Activated CD8-positive, alpha-beta memory T cell treated with anti-CD3 and anti-CD28 coated beads for 48 hours (primary cell): ENCODE results near the gene PPP6R2.

Experiments used
- DNase-seq, 3 experiments: peaks; one replicate each; pipeline ENCODE4 v3.0.0-alpha.2; 2020; ENCODE audit warnings: low read depth in 2 of 3, low spot score in 2 of 3

PPP6R2 gene

GRCh38 chr22:50467773-50468440 is 124.8 kb downstream of the PPP6R2 start:
- DNase-seq: no peak

- DNase-seq: no peak
Observed at GRCh38 chr22:50468626-50469025, 125.5 kb downstream of the PPP6R2 start.

GRCh38 chr22:50469377-50470305 is 126.5 kb downstream of the PPP6R2 start:
- DNase-seq: peak; percentile 79 to 96 (median 81)

GRCh38 chr22:50470491-50470890 is 127.4 kb downstream of the PPP6R2 start:
- no peak for DNase-seq

DNA sequence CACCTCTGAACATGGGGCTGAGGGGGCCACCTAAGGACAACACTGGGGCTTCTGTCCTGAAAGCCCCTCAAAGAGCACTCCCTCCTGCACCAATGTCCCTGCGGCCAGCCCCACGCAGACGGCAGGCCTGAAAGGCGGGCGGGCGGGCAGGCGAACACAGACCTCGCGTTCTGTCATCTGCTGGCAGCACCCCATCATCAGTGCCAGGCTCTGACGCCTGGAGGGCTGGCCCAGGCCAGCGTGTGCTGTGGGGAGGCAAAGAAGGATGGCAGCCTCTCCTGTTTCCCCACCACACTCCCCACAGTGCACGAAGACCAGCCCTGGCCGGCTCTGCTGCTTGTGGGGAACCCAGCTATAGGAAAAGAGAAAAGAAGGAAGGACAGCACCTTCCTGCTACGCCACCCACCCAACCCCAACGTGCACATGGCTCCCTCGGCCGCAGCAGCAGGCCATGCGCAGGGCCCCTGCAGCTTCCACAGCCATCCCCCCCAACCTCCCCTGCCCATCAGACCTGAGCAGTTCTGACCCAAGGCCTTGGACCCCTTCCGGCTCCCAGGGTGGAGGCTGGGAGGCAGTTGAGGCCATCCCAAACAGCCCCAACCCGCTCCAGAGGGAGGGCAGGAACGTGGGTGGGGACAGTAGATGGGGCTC is 128.2 kb downstream of the PPP6R2 start:
- DNase-seq: no peak

GRCh38 chr22:50471962-50472361 is 128.8 kb downstream of the PPP6R2 start:
- no peak for DNase-seq

DNA sequence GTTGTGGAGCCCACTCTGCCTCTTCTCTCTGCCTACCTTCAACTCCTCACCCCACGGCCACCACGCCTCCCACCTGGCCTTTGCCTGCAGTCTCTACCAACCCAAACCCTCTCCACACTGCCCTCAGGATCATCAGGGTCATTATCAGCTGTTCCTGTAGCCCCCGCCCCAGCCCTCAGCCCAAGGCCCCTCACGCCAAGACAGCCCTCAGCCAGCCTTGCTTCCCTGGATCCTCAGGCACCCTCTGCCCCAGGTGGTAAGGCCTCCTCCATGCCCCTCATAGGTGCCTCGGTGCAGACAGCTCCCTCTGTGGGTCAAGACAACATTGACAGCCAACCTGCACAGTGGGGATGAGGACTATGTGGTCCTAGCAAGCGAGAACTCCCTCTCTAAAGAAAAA is 130.0 kb downstream of the PPP6R2 start:
- DNase-seq: no peak

GRCh38 chr22:50473855-50474671 is 130.9 kb downstream of the PPP6R2 start:
- no peak for DNase-seq

DNA sequence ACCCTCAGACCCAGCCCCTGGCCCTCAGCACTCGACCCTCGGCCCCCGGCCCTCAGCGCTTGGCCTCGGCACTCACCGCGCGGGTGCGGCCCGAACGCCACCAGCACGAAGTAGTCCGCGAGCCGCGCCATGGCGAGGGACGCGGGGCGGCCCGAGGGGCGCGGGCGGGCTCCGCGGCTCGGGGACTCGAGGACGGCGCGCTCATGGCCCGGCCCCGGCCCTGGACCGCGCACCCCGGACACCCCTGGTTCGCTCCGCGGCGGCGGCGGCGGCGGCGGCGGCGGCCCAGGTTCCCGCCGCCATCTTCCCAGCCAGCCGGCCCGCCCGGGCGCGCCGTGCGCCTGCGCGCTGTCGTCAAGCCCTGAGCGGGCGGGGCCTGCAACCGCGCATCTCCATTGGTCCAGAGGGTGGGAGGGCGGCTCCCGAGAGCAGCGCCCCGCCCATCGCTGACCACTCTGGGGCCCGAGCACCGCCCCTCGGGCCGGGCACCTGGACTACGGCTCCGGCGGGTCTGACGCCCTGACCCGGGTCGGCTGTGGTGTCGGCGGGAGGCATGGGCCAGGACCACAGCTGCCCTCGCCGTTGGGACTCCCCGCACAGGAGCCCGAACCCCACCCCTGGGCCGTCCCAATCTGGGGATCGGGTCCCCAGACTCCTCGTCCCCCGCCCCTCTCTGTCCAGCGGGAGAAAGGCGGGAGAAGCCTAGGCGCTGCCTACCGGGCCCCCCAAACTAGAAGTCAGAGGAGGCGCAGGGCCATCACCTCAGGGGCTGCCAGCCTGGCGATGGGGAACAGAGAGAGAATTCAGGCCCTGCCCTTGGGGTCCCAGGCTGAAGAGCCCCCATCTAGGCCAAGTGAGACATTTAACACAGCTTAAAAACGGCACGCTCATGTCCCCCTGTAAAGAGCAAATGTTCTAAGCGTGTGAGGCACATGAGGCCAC is 131.9 kb downstream of the PPP6R2 start, which contains the start of gene SBF1:
Gene SBF1 (minus strand): TSS at position 326 of the 942 bp plus-strand sequence. CDS start 195 bp downstream, at position 131.
- peak; percentile 73 to 76 (median 74) for DNase-seq

DNA sequence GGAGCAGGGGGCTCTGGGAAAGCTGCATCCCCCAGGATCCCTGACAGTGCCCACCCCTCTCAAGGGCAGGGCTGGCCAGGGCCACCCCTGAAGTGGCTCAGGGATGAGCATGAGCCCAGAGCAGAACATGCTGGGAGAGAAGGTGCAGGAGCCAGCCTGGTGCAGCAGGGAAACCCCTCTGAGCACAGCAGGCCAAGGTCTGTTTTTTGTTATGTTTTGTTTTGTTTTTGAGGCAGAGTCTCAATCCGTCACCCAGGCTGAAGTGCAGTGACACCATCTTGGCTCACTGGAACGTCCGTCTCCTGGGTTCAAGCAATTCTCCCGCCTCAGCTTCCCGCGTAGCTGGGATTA is 132.5 kb downstream of the PPP6R2 start:
- no peak for DNase-seq

DNA sequence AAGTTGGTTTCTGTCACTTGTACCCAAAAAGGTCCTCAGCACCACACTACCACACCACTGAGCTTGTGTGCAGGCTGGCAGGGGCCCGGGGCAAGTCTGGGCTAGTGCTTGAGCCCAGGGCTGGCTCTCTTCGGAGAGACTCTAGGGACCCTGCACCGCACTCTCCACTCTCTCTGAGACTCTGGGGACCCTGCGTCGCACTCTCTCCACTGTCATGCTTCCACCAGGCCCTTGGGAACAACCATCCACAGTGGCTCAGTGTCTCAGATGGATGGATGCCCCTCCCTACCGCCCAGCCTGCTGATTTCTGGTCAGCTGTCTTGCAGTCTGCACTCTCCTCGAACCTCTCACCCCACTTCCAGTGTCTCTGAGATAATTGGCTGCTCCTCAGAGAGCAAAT is 133.7 kb downstream of the PPP6R2 start:
- no peak for DNase-seq

- DNase-seq: no peak
Observed at GRCh38 chr22:50477923-50478322, 134.8 kb downstream of the PPP6R2 start.

DNA sequence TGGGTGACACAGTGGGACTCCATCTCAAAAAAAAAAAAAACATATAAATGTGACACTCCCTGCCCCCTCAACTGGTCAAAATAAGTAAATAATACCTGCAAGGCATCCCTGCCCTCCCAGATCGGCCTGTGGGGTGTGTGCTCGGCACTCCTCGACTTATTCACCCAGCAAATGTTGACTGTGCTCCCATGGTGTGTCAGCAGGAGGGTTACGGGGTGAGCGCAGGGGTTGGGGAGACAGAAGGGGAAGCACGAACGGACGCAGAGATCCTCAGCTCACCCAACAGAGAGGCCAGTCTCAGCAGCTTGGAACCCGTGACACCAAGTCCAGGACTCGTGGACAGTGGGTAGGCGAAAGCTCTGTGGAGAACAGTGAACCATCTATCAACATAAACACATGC is 136.6 kb downstream of the PPP6R2 start:
- no peak for DNase-seq

- DNase-seq: no peak
Observed at GRCh38 chr22:50481045-50481439, 137.9 kb downstream of the PPP6R2 start.

- DNase-seq: no peak
Observed at GRCh38 chr22:50481440-50482106, 138.4 kb downstream of the PPP6R2 start, which contains the start of gene ADM2. Gene ADM2 (plus strand): TSS chr22:50481543. CDS start chr22:50481848, 305 bp downstream.

- DNase-seq: no peak
Observed at GRCh38 chr22:50482107-50483074, 139.3 kb downstream of the PPP6R2 start.

DNA sequence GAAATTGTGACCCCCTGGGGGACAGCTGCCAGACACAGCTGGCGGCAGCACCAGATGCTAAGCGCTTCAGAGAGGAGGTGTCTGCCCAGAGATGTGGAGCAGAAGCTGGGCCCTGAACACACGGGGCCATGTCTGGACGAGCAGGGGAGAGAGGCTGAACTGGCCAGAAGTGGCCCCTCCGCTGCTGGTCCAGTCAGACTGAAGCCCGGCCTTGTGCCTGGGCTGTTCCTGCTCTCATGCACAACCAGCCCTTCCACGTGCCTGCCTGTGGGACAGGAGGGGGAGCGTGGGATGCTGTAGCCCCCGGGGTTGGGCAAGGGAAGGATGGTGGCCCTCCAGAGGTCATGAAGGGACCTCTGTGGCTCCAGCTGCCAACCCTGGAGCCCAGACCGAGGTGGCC is 140.0 kb downstream of the PPP6R2 start:
- no peak for DNase-seq

DNA sequence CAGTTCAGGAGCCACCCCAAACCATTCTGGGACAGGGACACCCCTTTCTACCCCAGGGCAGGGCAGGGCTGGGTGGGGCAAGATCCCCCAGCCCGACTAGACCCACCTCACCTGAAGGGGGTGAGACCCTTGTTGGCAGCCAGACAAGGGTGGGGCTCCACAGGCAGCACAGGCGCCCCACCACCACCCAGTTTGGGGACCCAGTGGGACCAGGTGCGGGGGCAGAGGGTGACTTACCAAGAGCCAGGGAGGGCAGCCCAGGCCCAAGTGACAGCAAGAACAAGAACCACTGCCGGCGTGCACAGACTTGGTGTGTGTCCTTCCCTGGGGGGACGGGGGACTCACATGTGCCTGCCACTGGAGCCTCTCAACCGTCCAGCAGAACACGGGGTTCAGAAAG is 140.4 kb downstream of the PPP6R2 start:
- DNase-seq: no peak
